Stimulated activated CD4-positive, alpha-beta T cell treated with anti-CD3 and anti-CD28 coated beads, TNF-alpha, amount 100 ng/mL, for 24 hours (primary cell): ENCODE data around the gene FOXK1.
"Not testable (repeated sequence)": the region's sequence is repeated elsewhere in the genome, so short reads cannot be mapped to it uniquely, and the experiment has no call there.

Experiments
- DNase-seq, 3 experiments: peaks; one replicate each; pipeline ENCODE4 v3.0.0-alpha.2; 2020; ENCODE audit warnings: low read depth in 3 of 3

The FOXK1 gene

GRCh38 chr7:4800926-4801838 lies 119.1 kb downstream of the FOXK1 start:
- no peak for DNase-seq

- no peak for DNase-seq
Observed at GRCh38 chr7:4801839-4802231, 119.7 kb downstream of the FOXK1 start.

GRCh38 chr7:4802577-4802976 lies 120.5 kb downstream of the FOXK1 start:
- not testable (repeated sequence) for DNase-seq

- no peak for DNase-seq
Observed at GRCh38 chr7:4803397-4804241, 121.5 kb downstream of the FOXK1 start.

GRCh38 chr7:4805110-4805983 lies 123.3 kb downstream of the FOXK1 start:
- DNase-seq = no peak

- DNase-seq = no peak
Observed at GRCh38 chr7:4805984-4806300, 123.8 kb downstream of the FOXK1 start.

- DNase-seq = no peak
Observed at GRCh38 chr7:4806983-4807597, 125.0 kb downstream of the FOXK1 start.

GRCh38 chr7:4807598-4808016 lies 125.5 kb downstream of the FOXK1 start:
- no peak for DNase-seq

GRCh38 chr7:4808026-4808425 lies 125.9 kb downstream of the FOXK1 start:
- DNase-seq = no peak

GRCh38 chr7:4808565-4808964 lies 126.5 kb downstream of the FOXK1 start:
- no peak for DNase-seq

GRCh38 chr7:4809091-4809591 lies 127.0 kb downstream of the FOXK1 start:
- DNase-seq = peak in 1 of 3 experiments; percentile 29

- DNase-seq = no peak
Observed at GRCh38 chr7:4809666-4810065, 127.6 kb downstream of the FOXK1 start.

- no peak for DNase-seq
Observed at GRCh38 chr7:4814433-4814832, 132.3 kb downstream of the FOXK1 start.

- DNase-seq = no peak
Observed at GRCh38 chr7:4815121-4815520, 133.0 kb downstream of the FOXK1 start.

- DNase-seq = no peak
Observed at GRCh38 chr7:4815609-4816418, 133.7 kb downstream of the FOXK1 start.

GRCh38 chr7:4816419-4817080 lies 134.5 kb downstream of the FOXK1 start:
- no peak for DNase-seq

- DNase-seq = no peak
Observed at GRCh38 chr7:4817178-4817901, 135.2 kb downstream of the FOXK1 start.

GRCh38 chr7:4818000-4818794 lies 136.1 kb downstream of the FOXK1 start:
- DNase-seq = no peak
